GM18867 (cell line): ENCODE data around the gene G0S2.

Source experiments
- ATAC-seq: cut with Tn5 transposase; IDR thresholded peaks from one replicate; pipeline ENCODE4 v1.9.1; 2021; ENCODE audit warnings: mild to moderate bottlenecking, moderate library complexity; ENCODE audit not compliant: unreplicated experiment

G0S2 gene

DNA sequence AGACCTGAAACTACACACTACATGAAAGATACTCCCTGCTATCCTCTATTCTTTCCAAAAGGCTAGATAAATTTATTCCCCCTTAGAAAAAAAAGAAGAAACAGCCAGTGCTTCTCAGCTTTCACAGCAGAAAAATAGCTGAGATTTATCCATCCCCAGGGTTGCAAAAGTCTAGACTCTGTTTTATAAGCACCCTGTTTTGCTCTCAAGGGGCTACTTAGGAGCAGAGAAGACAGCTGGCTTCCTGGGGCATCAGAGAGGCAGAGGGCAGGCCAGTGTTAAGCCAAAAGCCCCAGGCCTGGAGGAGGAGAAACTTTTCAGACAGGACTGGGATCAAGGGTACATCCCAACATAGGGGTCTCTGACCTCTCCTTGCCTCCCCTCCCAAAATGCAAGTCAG is 26.9 kb upstream of the G0S2 start:
- ATAC-seq = no peak

DNA sequence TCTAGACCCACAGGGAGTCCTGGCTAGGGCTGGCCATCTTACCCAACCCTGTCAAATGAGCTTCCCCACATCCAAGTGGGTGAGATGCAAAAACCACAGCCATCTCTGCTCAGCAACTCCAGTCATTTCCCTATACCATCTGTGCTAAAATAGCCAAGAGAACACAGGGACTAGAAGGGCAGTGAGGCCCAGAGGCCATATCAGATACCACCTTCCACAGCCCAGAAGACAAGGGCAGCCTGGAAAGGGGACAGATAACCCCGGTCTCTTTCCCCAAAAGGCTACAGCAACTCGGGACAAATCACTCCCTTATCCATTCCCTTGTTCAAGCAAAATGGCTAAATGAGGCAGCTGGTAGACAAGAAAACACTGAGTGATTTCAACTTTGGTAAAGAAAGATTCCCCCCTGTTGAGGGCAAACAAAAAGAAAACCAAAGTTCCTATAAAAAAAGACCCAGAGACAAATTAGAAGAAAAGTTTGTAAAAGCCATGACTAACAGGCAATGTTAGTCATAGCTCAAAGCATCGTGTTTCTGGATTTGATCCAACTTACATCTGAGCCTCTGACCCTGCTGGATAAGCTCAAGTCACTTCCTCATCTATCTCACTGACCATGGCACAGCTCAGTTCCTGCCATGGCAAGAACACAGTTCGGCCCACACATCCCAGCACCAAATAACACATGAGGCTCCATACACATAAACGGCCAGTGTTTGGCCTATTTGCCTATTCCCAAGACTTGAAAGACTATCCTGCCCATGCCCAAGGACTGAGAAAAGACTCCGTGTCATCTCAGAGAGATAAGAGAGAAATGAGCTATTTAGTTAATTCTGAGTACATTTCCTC is 26.1 kb upstream of the G0S2 start:
- no peak for ATAC-seq

DNA sequence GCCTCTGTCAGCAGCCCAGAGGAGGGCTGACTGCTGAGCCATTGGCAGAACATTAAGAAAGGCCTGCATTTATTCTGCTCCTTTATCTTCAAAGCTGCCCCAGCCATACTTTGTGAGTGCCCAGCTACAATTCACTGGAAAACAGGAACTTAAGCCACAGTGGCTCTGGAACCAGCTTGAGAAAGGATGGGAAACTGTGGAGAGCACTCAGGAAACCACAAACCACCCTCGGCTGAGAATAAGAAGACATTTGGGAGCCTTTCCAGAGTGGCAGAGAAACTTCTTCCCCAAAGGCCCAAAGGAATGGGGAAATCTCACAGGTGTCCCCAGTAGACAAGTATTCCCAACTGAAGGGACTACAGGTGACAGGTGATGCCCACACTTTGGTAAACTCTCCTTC is 24.8 kb upstream of the G0S2 start:
- ATAC-seq = no peak

DNA sequence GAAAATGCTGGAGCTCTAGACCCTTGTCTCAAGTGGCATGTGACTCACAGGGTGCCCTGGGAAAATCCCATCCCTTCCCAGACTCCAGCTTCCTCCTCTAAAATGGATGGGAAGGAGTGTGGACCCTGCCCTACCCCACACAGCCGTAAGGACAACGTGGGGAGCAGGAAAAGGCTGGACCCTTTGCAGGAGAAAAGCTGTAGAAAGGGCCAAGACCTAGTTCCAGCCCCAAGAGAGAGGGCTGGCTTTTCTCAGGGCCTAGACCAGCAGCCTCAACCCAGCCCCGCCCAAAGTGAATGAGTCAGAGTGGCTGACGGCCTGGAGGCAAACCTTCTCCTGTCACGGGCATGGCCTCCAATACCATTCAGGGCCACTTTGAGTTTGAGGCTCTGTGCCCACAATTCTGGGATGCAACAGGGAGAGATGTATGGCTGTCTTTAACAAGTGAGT is 24.0 kb upstream of the G0S2 start:
- ATAC-seq = peak; percentile 79

DNA sequence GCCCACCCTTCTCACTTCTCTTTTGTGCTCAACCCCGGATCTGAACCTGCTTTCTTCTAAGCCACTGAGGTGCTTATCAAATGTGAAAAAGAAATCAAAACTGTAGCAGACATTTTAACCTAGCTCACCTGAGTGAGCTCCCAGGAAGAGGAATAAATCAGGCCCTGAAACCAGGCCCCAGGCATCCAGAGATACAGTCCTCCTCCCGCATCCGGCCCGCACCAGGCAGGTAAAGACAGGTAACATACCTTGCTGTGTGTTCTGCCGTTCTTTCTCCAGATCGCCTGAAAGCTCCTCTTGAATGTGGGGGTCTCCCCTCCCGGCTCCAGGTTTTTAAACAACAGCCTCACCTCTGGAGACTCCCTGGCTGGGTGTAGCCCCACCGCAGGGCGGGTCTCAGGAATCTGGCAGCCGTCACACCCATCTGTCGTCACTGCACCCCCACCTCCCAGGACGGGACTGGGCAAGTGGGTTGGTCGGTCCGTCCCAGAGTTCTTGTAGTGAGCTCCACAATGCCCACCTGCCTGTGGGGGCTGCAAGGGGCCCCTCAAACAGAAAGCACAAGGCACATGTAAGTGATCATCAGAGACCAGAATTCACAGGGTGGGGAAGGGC is 23.0 kb upstream of the G0S2 start, which contains the start of gene LAMB3:
TSS of gene LAMB3 (minus strand) at position 305 of the 615 bp plus-strand sequence. CDS start 1,481 bp downstream, outside the sequence.
- ATAC-seq = no peak

DNA sequence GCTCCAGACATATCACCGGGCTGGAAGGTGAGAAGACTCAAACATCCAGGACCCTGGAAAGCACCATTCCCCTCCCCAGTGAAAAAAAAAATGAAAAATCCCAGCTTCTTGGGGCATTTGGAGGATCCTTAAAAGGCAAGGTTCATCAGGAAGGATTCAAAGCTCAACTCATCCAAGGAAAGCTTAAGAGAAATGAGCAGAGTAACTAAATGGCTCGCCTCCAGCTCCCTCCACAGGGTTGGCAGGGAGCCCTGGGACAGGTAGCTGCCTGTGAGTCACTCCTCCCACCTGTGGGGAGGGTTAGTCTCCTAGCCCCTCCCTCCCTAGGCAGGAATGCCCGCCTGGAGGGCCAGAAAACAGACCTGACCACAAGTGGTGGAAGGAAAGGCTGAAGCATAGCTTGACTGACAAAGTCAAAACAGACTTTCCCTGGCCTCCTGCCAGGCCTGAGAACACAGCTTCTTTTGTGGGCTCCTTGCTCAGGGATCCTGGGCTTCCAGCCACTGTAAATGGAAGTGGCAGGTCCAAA is 22.3 kb upstream of the G0S2 start:
- no peak for ATAC-seq

DNA sequence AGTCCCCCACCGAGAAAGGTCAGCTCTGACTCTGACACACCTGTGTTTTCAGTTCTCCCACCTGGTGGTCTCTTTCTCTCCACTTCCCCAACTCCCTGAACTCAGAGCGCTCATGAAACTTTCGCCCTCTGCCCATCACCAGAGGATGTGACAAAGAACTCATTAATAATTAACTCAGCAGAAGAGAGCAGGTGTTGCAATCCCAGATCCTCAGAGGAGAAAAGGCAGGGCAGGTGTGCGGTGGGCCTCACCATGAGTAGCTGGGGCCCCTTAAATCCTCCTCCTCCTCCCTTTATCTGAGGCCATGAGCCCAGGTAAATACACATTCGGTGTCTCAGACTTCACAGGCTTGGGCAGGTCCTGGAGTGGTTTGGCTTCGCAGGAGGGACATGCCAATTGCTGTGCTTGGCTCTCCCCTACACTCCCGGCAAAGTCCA is 21.3 kb upstream of the G0S2 start:
- no peak for ATAC-seq

DNA sequence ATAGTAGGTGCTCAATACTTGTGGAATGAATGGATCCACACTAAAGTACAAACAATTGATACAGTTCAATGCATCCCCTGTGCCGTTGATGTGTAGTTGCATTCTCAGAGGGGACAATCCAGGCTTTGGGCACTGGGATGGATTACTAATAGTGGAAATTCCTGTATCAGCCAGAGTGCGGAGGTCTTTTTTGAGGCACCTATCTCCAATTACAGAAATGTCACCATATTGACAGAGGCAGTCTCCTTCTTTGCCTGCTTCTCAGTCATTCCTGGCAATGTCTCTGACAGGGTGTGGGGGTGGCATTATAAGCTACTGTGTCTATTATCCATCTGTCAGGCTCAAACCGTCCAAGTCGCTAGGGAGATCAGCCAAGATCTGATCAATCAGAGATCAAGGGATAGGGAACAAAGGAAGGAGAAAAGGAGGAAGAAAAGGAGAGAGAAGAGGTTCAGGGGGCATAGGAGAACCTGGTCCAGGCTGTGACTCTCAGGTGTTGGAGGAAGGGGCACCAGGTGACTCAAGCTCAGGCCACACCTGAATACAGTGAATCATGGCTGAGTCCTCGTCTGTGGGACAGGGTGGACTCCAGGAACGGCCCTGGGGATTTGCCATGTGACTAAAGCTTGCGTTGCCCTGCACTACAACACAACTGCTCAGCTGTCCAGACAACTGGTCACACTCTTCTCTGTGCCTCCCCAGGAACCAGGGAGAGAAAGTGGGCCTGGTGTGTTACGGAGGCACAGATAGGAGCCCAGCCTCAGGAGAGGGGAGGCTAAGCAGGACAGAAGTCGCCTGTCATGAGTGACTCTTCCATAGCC is 19.6 kb upstream of the G0S2 start:
- no peak for ATAC-seq

DNA sequence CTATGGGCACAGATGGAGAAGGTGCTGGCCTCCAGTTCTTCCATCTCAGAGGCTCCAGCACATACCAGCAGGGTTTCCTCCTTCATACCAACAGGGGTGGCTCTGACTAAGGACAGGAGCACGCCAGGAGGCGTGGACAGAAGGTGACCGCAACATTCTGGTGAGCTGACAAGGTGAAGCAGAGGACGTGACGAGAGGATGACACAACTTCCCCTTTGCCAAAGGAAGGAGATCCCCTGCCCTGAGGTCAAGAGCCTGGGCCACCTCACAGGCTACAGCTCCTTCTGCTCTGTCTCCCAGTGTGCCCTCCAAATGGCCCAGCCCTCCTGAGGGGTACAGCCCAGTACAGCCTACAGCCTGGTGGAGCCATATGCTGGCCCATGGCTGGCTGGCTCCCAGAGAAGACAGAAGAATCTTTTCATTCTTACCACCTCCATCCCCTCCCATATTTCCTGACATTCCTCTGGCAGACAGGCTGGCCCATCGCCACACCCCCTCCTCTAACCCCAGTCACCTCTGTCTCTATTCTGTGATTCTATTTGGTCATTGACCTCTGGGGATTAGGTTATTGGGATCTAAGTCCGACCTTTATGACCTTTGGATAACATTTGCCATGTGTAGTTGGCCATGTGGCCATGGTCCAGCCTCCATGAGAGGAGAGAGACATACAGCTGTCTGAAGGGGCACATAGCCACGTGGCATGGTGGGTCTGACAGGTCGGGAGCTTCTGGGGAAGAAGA is 17.9 kb upstream of the G0S2 start:
- peak; percentile 57 for ATAC-seq

DNA sequence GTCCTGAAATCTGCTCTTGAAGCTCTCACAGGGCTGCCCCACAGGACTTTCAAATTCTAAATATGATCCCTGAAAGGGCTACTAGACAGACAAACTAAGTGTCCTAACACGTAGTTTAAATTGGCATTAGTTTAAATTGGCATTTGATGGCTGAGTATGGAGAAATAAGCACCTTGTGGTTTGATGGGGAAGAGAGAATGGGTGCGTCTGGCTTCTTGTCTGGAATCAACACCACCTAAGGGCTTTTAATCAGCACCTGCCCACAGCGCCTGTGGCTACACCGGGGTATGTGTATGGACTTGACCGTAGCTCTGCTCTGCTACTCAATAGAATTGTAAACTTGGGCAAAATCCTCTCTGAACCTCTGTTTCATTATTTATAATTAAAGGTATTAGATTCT is 17.3 kb upstream of the G0S2 start:
- no peak for ATAC-seq

DNA sequence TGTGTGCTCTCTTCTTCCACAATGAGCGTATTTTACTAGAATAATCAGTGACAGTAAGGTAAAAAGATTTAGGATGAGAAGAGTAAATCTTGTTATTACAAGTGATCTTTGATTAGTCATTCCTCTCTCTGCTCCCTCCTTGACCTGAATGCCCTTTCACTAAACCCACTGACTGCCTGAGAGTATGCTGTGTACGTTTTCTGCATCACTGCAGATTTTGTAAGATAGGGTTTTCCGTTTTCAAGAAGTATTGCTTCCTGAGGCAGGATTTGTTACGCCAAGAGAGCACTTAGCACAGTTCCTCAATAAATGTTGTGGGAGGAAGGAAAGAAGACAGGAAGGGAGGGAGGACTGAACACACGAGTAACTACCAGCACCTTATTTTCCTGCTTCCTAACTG is 15.3 kb upstream of the G0S2 start:
- peak; percentile 82 for ATAC-seq

DNA sequence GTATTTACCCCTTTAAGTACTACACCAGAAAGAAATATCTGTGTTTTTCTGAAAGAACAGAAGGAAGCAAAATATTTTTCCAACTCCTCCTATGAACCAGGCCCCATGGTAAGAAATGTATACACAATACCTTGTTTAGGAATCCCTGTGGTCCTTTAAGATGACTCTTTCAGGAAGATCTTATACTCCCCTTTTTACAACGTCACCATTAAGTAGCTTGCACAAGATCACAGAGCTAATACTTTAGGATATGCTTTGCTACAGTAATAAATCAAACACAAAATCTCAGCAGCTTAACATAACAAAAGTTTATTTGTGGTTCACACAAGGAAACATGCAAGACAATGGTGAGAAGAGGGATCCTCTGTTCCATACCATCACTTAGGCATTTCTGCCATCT is 14.1 kb upstream of the G0S2 start:
- ATAC-seq = no peak

DNA sequence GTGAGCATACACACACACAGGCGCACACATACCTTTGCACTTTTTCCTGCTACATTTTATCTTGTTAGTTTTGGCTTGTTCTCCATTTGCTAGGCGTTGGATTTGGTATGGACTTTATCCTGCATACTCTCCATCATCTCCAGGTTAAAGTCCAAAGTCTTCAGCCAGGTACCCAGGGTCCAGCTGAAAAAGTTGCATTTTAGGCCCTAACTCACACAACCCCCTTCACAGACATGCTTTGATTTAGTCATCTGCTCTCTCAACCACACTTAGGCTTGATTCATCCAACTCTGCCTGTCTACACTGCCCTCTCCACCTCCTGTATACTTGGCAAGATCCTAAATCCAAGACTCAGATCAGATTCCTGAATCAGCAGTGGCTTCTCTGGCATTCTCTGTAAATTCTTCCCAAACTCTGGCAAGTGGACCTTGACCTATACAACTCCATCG is 12.3 kb upstream of the G0S2 start:
- no peak for ATAC-seq

DNA sequence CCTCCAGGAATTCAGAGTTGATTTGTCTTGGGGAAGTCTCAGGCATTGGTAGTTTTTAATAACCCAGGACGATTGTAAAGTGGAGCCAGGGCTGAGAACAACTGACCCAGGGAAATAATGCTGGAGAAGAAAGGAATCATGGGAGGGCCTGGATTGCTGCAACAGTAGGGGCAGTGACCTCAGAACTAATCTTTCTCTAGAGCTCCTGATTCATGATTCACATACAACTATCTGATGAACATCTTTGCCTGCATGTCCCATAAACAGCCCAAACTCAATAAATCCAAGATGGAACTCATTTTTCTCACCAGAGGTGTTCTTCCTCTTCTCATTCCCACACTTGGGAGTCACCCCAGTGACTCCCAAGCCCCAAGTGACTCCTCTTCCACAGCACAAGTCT is 8.1 kb upstream of the G0S2 start:
- ATAC-seq = no peak

DNA sequence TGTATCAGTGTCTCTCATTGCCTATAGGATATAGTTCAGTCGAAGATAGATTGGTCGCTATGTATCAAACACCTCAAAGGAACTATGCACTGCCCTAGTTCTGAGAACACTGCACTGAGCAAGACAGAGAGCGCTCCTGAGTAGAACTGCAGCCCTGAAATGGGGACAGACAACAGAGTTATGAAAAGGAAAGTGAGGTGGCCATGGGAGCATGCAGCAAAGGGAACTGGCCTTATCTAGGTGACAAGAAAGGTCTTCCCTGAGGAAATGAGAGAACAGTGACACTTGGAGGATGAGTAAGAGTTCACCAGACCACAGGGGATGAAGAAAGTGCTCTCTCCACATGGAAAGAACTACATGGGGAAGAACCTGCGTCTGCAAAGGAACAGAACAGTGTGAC is 7.5 kb upstream of the G0S2 start:
- no peak for ATAC-seq

DNA sequence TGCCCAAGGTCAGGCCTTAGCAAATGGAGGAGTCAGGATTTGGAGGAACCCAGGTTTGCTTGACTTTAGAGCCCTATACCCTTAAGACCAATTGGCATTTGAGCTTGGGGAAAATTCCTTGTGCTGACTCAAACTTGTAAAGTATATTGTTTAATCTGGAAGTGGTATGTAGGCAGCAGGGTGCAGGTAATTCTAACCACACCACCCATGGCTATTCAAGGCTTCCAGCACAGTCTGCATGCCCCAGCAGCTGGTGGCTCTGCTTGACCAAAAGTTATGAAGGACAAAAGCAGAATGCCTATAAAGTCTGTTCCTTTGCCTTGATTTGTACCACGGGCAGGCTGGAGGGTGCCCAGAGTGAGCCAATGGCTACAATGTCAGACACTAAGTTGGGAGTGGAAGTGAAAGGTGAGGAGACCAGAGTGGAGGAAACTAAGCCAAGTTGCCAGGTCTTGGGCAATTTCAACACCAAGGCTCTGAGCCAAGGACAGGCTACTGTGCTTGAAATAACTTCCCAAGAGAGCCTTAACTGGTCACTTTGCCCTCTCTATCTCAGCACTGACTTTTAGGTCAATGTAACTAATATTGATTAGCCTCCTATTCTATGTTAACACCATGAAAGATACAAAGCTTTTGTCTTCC is 4.7 kb upstream of the G0S2 start:
- no peak for ATAC-seq

DNA sequence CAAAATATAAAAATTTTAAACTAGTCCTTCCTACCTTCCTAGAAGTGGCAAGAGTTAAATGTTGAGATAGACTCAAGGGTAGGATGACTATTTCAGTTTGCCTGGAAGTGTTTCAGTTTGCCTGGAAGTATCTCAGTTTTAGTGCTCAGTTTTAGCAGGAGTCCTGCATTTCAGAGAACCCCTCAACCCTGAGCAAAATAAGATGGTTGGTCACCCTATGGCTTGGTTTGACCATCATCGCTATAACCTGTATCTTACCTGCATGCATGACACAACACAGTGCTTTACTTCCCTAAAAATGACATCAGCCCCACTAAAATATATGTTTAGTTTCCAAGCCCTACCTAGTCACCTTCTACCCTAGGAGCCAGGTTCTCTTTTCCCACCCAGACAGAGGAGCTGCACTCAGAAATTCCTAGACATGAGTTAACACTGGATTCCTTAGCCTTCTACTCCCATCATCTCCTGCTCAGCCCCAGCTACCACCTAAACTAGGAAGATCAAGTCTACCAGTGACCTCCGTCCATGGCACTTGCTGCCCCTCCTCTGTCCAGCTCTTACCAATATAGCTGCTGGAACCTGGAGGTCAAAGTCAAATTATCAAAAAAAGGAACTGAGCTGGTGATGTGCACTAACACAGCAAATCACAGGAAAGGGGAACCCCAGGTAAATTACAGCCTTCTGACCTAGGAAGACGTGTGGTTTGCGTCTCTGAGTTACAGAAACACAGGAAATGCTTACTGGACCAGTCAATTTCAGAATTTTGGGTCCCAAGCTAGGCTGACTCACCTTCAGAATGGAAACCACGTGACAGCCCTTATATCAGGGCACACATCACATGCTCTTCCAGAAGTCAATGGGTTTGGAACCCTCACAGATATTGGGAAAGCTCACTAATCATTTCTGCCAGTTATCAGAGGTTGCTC is 2.2 kb upstream of the G0S2 start:
- ATAC-seq = peak; percentile 97

DNA sequence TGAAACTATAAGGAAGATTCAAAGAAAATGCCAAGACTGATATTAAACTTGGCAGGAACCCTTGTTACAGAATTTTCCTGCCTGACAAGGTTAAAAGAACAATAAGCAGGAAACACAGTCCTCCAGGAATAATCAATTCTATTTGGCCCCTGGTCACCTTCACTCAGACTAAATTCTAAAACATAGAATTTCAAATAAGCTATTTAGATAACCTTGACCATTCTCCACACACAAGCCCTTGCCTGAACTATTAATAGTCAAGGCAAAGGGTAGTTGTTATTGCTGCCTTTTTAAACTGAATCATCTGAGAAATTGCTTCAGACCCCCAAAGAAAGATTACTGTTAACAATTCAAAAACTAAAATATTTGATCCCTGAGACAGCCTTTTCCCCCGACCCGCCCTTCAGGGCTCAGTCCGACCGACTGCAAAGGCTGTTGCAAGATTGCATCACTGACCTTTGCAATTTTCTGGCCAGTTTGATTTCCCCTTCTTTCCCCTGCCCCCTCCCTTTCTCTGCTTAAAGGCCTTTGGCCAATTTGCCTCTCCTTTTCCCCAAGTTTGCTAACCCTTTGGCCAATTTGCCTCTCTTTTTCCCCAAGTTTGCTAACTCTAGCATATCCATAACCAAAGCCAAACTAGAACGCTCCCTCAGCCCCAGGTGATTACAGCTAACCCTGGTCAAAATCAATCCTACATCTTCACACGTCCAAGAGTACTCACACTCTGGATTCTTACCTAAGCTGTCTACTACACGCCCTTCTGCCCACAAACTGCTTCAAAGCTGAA is 1.4 kb upstream of the G0S2 start:
- no peak for ATAC-seq
